CD14-positive monocyte (primary cell): ENCODE measurements around the gene TENM3. TPM values are rescaled to one million over a fixed set of nuclear protein-coding genes. Genes with fewer than 3 reads are reported as not detected.

Source experiments
- DNase-seq, 3 donors: peaks; one replicate each; pipeline ENCODE4 v3.0.0-alpha.2; 2011 to 2022
- H2AFZ ChIP-seq: 2 replicates; pipeline ENCODE4 v1.6.0; 2012; ENCODE audit warnings: mild to moderate bottlenecking, low read depth, low read length, inconsistent platforms; ENCODE audit not compliant: insufficient read depth, poor library complexity, severe bottlenecking
- H3K27ac ChIP-seq, 2 donors: 1 replicate in 1 of 2; 2 replicates in 1 of 2; pipeline ENCODE4 v1.5.1; 2012 to 2013; ENCODE audit warnings: low read length in 2 of 2, control low read depth in 1 of 2, inconsistent platforms in 1 of 2, low read depth in 1 of 2, mild to moderate bottlenecking in 1 of 2
- H3K27me3 ChIP-seq, 2 donors: one replicate each; pipeline versions ENCODE4 v1.6.0 to v1.6.1; 2011 to 2013; ENCODE audit warnings: low read length in 2 of 2; ENCODE audit not compliant: control insufficient read depth in 2 of 2, insufficient read depth in 2 of 2
- H3K36me3 ChIP-seq, 2 donors: replicated peaks in 1 of 2; 1 replicate in 1 of 2; 2 replicates in 1 of 2; pipeline versions ENCODE4 v1.5.1 to v1.6.1; 2012 to 2013; ENCODE audit warnings: low read length in 2 of 2, control low read depth in 1 of 2, inconsistent platforms in 1 of 2, mild to moderate bottlenecking in 1 of 2; ENCODE audit not compliant: insufficient read depth in 2 of 2, control insufficient read depth in 1 of 2
- H3K4me1 ChIP-seq, 2 donors: 1 replicate in 1 of 2; 2 replicates in 1 of 2; pipeline versions ENCODE4 v1.5.1 to v1.6.1; 2012 to 2013; ENCODE audit warnings: low read length in 2 of 2, control low read depth in 1 of 2, inconsistent platforms in 1 of 2, mild to moderate bottlenecking in 1 of 2, moderate library complexity in 1 of 2; ENCODE audit not compliant: insufficient read depth in 2 of 2, control insufficient read depth in 1 of 2
- H3K4me2 ChIP-seq: replicated peaks from 2 replicates; pipeline ENCODE3; 2012; ENCODE audit warnings: low read length, moderate library complexity, mild to moderate bottlenecking; ENCODE audit not compliant: poor library complexity, severe bottlenecking; ENCODE audit errors: extremely low read depth
- H3K4me3 ChIP-seq, 3 experiments: fragments of 200-600 bp in 1 of 3; sonication (generic) in 1 of 3; replicated peaks in 1 of 3; 1 replicate in 2 of 3; 2 replicates in 1 of 3; pipeline ENCODE4 v1.5.1; 2011 to 2013; ENCODE audit warnings: low read length in 3 of 3, mild to moderate bottlenecking in 3 of 3, control low read depth in 2 of 3, low read depth in 2 of 3, inconsistent platforms in 1 of 3, moderate library complexity in 1 of 3
- H3K79me2 ChIP-seq: 2 replicates; pipeline ENCODE4 v1.6.0; 2012; ENCODE audit warnings: mild to moderate bottlenecking, control low read depth, inconsistent platforms, low read length, moderate library complexity; ENCODE audit not compliant: insufficient read depth
- H3K9ac ChIP-seq: 2 replicates; pipeline ENCODE4 v1.6.0; 2017; ENCODE audit warnings: low read length, mild to moderate bottlenecking; ENCODE audit not compliant: insufficient read depth, poor library complexity, severe bottlenecking
- H3K9me3 ChIP-seq, 2 donors: replicated peaks in 1 of 2; 1 replicate in 1 of 2; 2 replicates in 1 of 2; pipeline versions ENCODE4 v1.5.1 to v1.6.1; 2012 to 2013; ENCODE audit warnings: low read length in 2 of 2, control low read depth in 1 of 2; ENCODE audit not compliant: control insufficient read depth in 1 of 2, insufficient read depth in 1 of 2
- H4K20me1 ChIP-seq: 2 replicates; pipeline ENCODE4 v1.6.0; 2012; ENCODE audit warnings: mild to moderate bottlenecking, low read length, control low read depth, moderate library complexity; ENCODE audit not compliant: insufficient read depth
- H3K27ac Mint-ChIP-seq, 7 donors: one replicate each; pipeline ENCODE4 v1.8.0; 2020; ENCODE audit warnings: mild to moderate bottlenecking in 7 of 7, mixed read lengths in 7 of 7, moderate library complexity in 6 of 7, inconsistent platforms in 2 of 7
- H3K27me3 Mint-ChIP-seq, 3 donors: one replicate each; pipeline ENCODE4 v1.8.0; 2021 to 2022; ENCODE audit warnings: low read depth in 3 of 3, mild to moderate bottlenecking in 3 of 3, mixed read lengths in 3 of 3, moderate library complexity in 3 of 3, inconsistent platforms in 1 of 3
- H3K36me3 Mint-ChIP-seq, 2 donors: one replicate each; pipeline ENCODE4 v1.8.0; 2020; ENCODE audit warnings: mixed read lengths in 2 of 2, inconsistent platforms in 1 of 2, mild to moderate bottlenecking in 1 of 2
- H3K4me1 Mint-ChIP-seq: one replicate; pipeline ENCODE4 v1.8.0; 2020; ENCODE audit warnings: mild to moderate bottlenecking, mixed read lengths
- H3K4me3 Mint-ChIP-seq, 2 donors: one replicate each; pipeline ENCODE4 v1.8.0; 2020; ENCODE audit warnings: mild to moderate bottlenecking in 2 of 2, mixed read lengths in 2 of 2, moderate library complexity in 1 of 2
- H3K9me3 Mint-ChIP-seq, 7 donors: one replicate each; pipeline ENCODE4 v1.8.0; 2020 to 2022; ENCODE audit warnings: mixed read lengths in 7 of 7, mild to moderate bottlenecking in 6 of 7, moderate library complexity in 6 of 7, inconsistent platforms in 2 of 7
- CTCF ChIP-seq: fragments of 200-600 bp; IDR thresholded peaks from one replicate; pipeline ENCODE4 v1.8.0; 2022; ENCODE audit warnings: antibody characterized with exemption, mild to moderate bottlenecking
- WGBS: methylation state at CpG from one replicate; pipeline ENCODE4 v1.1.5; 2013; ENCODE audit warnings: missing lambda C conversion rate; ENCODE audit not compliant: insufficient coverage; 5-methylcytosine and 5-hydroxymethylcytosine counted together
- intact Hi-C, 2 donors: fragments of 100-400 bp; cut with micrococcal nuclease; formaldehyde crosslinking; loops; one replicate each; pipeline versions ENCODE4 v1.15.0 to v1.15.1; 2023
- polyA plus RNA-seq, 3 donors: library from polyadenylated mRNA; depleted of rRNA in 1 of 3; unstranded in 2 of 3; stranded (reverse) in 1 of 3; fragments of 300-500 nt in 2 of 3; fragments of >200 nt in 1 of 3; fragmentation: Illumina TruSeq in 2 of 3; gene quantifications; 1 replicate in 2 of 3; 2 replicates in 1 of 3; pipeline ENCODE4 v1.2.3, GENCODE V29; 2012 to 2021

The TENM3 gene
- polyA plus RNA-seq, 3 donors = not detected

- H3K36me3 Mint-ChIP-seq = no peaks in the 10 kb centered on the region
- H3K9me3 Mint-ChIP-seq = peaks cover 0 to 2% (median 0%) of the 10 kb centered on the region in 7 donors
Observed at GRCh38 chr4:182764642-182765041, 521.4 kb downstream of the TENM3 start.

GRCh38 chr4:182765987-182766856 lies 523.0 kb downstream of the TENM3 start:
- Mint-ChIP-seq H3K27me3 (peaks cover 0 to 1% (median 0%) of the 10 kb centered on the region in 3 donors), H3K27ac (no peak overlapping the region), H3K9me3 (peaks cover 0 to 2% (median 0%) of the 10 kb centered on the region in 7 donors), H3K4me1 (no peaks in the 10 kb centered on the region), H3K4me3 (no peak overlapping the region), H3K36me3 (no peaks in the 10 kb centered on the region)
- no peak overlapping the region for H3K9ac ChIP-seq
- H3K27me3 ChIP-seq = no peaks in the 10 kb centered on the region
- DNase-seq = no peak
- H2AFZ ChIP-seq = no peak overlapping the region
- 82% methylated on average over 5 of the region's 7 CpGs for WGBS
- no peaks in the 10 kb centered on the region for H4K20me1 ChIP-seq
- no peak overlapping the region for H3K4me3 ChIP-seq
- TF ChIP-seq CTCF = no peak
- no peaks in the 10 kb centered on the region for H3K79me2 ChIP-seq
- no peaks in the 10 kb centered on the region for H3K36me3 ChIP-seq
- H3K4me2 ChIP-seq = no peak overlapping the region
- H3K9me3 ChIP-seq = no peaks in the 10 kb centered on the region
- intact Hi-C loops = no loop called here
- H3K4me1 ChIP-seq = no peaks in the 10 kb centered on the region
- no peak overlapping the region for H3K27ac ChIP-seq

More at GRCh38 chr4:182764642-182765041, 521.4 kb downstream of the TENM3 start:
- Histone ChIP-seq H3K36me3 (no peaks in the 10 kb centered on the region), H4K20me1 (no peaks in the 10 kb centered on the region), H3K4me2 (no peak overlapping the region), H3K9me3 (no peaks in the 10 kb centered on the region), H2AFZ (no peak overlapping the region), H3K9ac (no peak overlapping the region), H3K27ac (no peak overlapping the region), H3K4me3 (no peak overlapping the region), H3K4me1 (no peaks in the 10 kb centered on the region), H3K79me2 (no peaks in the 10 kb centered on the region), H3K27me3 (no peaks in the 10 kb centered on the region)
- intact Hi-C loops = no loop called here
- Mint-ChIP-seq H3K4me1 (no peaks in the 10 kb centered on the region), H3K27me3 (peaks cover 0 to 2% (median 1%) of the 10 kb centered on the region in 3 donors), H3K27ac (no peak overlapping the region), H3K4me3 (no peak overlapping the region)
- 92% methylated on average over 8 of the region's 8 CpGs for WGBS
- TF ChIP-seq CTCF = no peak
- no peak for DNase-seq
